ENCODE data around the gene ACAN.

The ACAN gene

GRCh38 chr15:88902221-88902835 lies 99.1 kb downstream of the ACAN start:
- no peak overlapping the region for H3K9ac ChIP-seq (ENCODE audit: low read depth, low read length)
- H3K4me1 ChIP-seq (ENCODE audit: control insufficient read depth, insufficient read depth, low read length), result peaks cover 14% of the 10 kb centered on the region
- H3K27me3 ChIP-seq (ENCODE audit: control insufficient read depth, insufficient read depth, low read length), result no peaks in the 10 kb centered on the region
- peaks cover 86% of the 10 kb centered on the region for H3K36me3 ChIP-seq (ENCODE audit: control insufficient read depth, insufficient read depth, low read length)
- no peak overlapping the region for H3K27ac ChIP-seq (ENCODE audit: low read depth, low read length)
- H3K4me3 ChIP-seq (ENCODE audit: low read depth, low read length), result no peak overlapping the region
- no peaks in the 10 kb centered on the region for H3K9me3 ChIP-seq (ENCODE audit: control insufficient read depth, insufficient read depth, low read length)

- H3K36me3 ChIP-seq (ENCODE audit: control insufficient read depth, insufficient read depth, low read length), result peaks cover 91% of the 10 kb centered on the region
- H3K9me3 ChIP-seq (ENCODE audit: control insufficient read depth, insufficient read depth, low read length), result no peaks in the 10 kb centered on the region
- H3K27ac ChIP-seq (ENCODE audit: low read depth, low read length), result no peak overlapping the region
- no peak overlapping the region for H3K4me3 ChIP-seq (ENCODE audit: low read depth, low read length)
- H3K4me1 ChIP-seq (ENCODE audit: control insufficient read depth, insufficient read depth, low read length), result peaks cover 10% of the 10 kb centered on the region
- no peaks in the 10 kb centered on the region for H3K27me3 ChIP-seq (ENCODE audit: control insufficient read depth, insufficient read depth, low read length)
- no peak overlapping the region for H3K9ac ChIP-seq (ENCODE audit: low read depth, low read length)
These were observed 99.6 kb downstream of the ACAN start for GRCh38 chr15:88902846-88903245.

GRCh38 chr15:88904257-88904623 lies 101.0 kb downstream of the ACAN start:
- Histone ChIP-seq H3K27ac (ENCODE audit: low read depth, low read length) (no peak overlapping the region), H3K4me3 (ENCODE audit: low read depth, low read length) (no peak overlapping the region), H3K9ac (ENCODE audit: low read depth, low read length) (no peak overlapping the region), H3K4me1 (ENCODE audit: control insufficient read depth, insufficient read depth, low read length) (peaks cover 9% of the 10 kb centered on the region), H3K9me3 (ENCODE audit: control insufficient read depth, insufficient read depth, low read length) (no peaks in the 10 kb centered on the region), H3K36me3 (ENCODE audit: control insufficient read depth, insufficient read depth, low read length) (peaks cover 100% of the 10 kb centered on the region), H3K27me3 (ENCODE audit: control insufficient read depth, insufficient read depth, low read length) (no peaks in the 10 kb centered on the region)

- Histone ChIP-seq H3K4me1 (ENCODE audit: control insufficient read depth, insufficient read depth, low read length) (peaks cover 10% of the 10 kb centered on the region), H3K36me3 (ENCODE audit: control insufficient read depth, insufficient read depth, low read length) (peaks cover 100% of the 10 kb centered on the region), H3K4me3 (ENCODE audit: low read depth, low read length) (no peak overlapping the region), H3K27me3 (ENCODE audit: control insufficient read depth, insufficient read depth, low read length) (no peaks in the 10 kb centered on the region), H3K9me3 (ENCODE audit: control insufficient read depth, insufficient read depth, low read length) (no peaks in the 10 kb centered on the region), H3K27ac (ENCODE audit: low read depth, low read length) (no peak overlapping the region), H3K9ac (ENCODE audit: low read depth, low read length) (no peak overlapping the region)
These were observed 101.5 kb downstream of the ACAN start for GRCh38 chr15:88904624-88905327.

- H3K27me3 ChIP-seq (ENCODE audit: control insufficient read depth, insufficient read depth, low read length), result no peaks in the 10 kb centered on the region
- peaks cover 100% of the 10 kb centered on the region for H3K36me3 ChIP-seq (ENCODE audit: control insufficient read depth, insufficient read depth, low read length)
- no peak overlapping the region for H3K27ac ChIP-seq (ENCODE audit: low read depth, low read length)
- no peak overlapping the region for H3K9ac ChIP-seq (ENCODE audit: low read depth, low read length)
- no peaks in the 10 kb centered on the region for H3K9me3 ChIP-seq (ENCODE audit: control insufficient read depth, insufficient read depth, low read length)
- peaks cover 11% of the 10 kb centered on the region for H3K4me1 ChIP-seq (ENCODE audit: control insufficient read depth, insufficient read depth, low read length)
- no peak overlapping the region for H3K4me3 ChIP-seq (ENCODE audit: low read depth, low read length)
These were observed 102.3 kb downstream of the ACAN start for GRCh38 chr15:88905576-88905975.

GRCh38 chr15:88906130-88906529 lies 102.9 kb downstream of the ACAN start:
- Histone ChIP-seq H3K4me3 (ENCODE audit: low read depth, low read length) (no peak overlapping the region), H3K4me1 (ENCODE audit: control insufficient read depth, insufficient read depth, low read length) (peaks cover 17% of the 10 kb centered on the region), H3K9ac (ENCODE audit: low read depth, low read length) (no peak overlapping the region), H3K27me3 (ENCODE audit: control insufficient read depth, insufficient read depth, low read length) (no peaks in the 10 kb centered on the region), H3K36me3 (ENCODE audit: control insufficient read depth, insufficient read depth, low read length) (peaks cover 100% of the 10 kb centered on the region), H3K27ac (ENCODE audit: low read depth, low read length) (no peak overlapping the region), H3K9me3 (ENCODE audit: control insufficient read depth, insufficient read depth, low read length) (no peaks in the 10 kb centered on the region)

GRCh38 chr15:88906551-88906950 lies 103.3 kb downstream of the ACAN start:
- no peaks in the 10 kb centered on the region for H3K27me3 ChIP-seq (ENCODE audit: control insufficient read depth, insufficient read depth, low read length)
- no peak overlapping the region for H3K4me3 ChIP-seq (ENCODE audit: low read depth, low read length)
- H3K4me1 ChIP-seq (ENCODE audit: control insufficient read depth, insufficient read depth, low read length), result peaks cover 18% of the 10 kb centered on the region
- H3K9ac ChIP-seq (ENCODE audit: low read depth, low read length), result no peak overlapping the region
- no peak overlapping the region for H3K27ac ChIP-seq (ENCODE audit: low read depth, low read length)
- no peaks in the 10 kb centered on the region for H3K9me3 ChIP-seq (ENCODE audit: control insufficient read depth, insufficient read depth, low read length)
- H3K36me3 ChIP-seq (ENCODE audit: control insufficient read depth, insufficient read depth, low read length), result peaks cover 97% of the 10 kb centered on the region

GRCh38 chr15:88907111-88907510 lies 103.9 kb downstream of the ACAN start:
- Histone ChIP-seq H3K36me3 (ENCODE audit: control insufficient read depth, insufficient read depth, low read length) (peaks cover 91% of the 10 kb centered on the region), H3K9me3 (ENCODE audit: control insufficient read depth, insufficient read depth, low read length) (no peaks in the 10 kb centered on the region), H3K4me3 (ENCODE audit: low read depth, low read length) (no peak overlapping the region), H3K27me3 (ENCODE audit: control insufficient read depth, insufficient read depth, low read length) (no peaks in the 10 kb centered on the region), H3K27ac (ENCODE audit: low read depth, low read length) (no peak overlapping the region), H3K9ac (ENCODE audit: low read depth, low read length) (no peak overlapping the region), H3K4me1 (ENCODE audit: control insufficient read depth, insufficient read depth, low read length) (peaks cover 18% of the 10 kb centered on the region)

GRCh38 chr15:88908123-88908522 lies 104.9 kb downstream of the ACAN start:
- H3K36me3 ChIP-seq (ENCODE audit: control insufficient read depth, insufficient read depth, low read length), result peaks cover 81% of the 10 kb centered on the region
- H3K27ac ChIP-seq (ENCODE audit: low read depth, low read length), result no peak overlapping the region
- peaks cover 18% of the 10 kb centered on the region for H3K4me1 ChIP-seq (ENCODE audit: control insufficient read depth, insufficient read depth, low read length)
- H3K9ac ChIP-seq (ENCODE audit: low read depth, low read length), result no peak overlapping the region
- H3K9me3 ChIP-seq (ENCODE audit: control insufficient read depth, insufficient read depth, low read length), result no peaks in the 10 kb centered on the region
- no peak overlapping the region for H3K4me3 ChIP-seq (ENCODE audit: low read depth, low read length)
- no peaks in the 10 kb centered on the region for H3K27me3 ChIP-seq (ENCODE audit: control insufficient read depth, insufficient read depth, low read length)

- no peaks in the 10 kb centered on the region for H3K9me3 ChIP-seq (ENCODE audit: control insufficient read depth, insufficient read depth, low read length)
- no peak overlapping the region for H3K9ac ChIP-seq (ENCODE audit: low read depth, low read length)
- H3K27me3 ChIP-seq (ENCODE audit: control insufficient read depth, insufficient read depth, low read length), result no peaks in the 10 kb centered on the region
- peaks cover 73% of the 10 kb centered on the region for H3K36me3 ChIP-seq (ENCODE audit: control insufficient read depth, insufficient read depth, low read length)
- H3K4me1 ChIP-seq (ENCODE audit: control insufficient read depth, insufficient read depth, low read length), result peaks cover 23% of the 10 kb centered on the region
- H3K4me3 ChIP-seq (ENCODE audit: low read depth, low read length), result 0 out of 2 replicates have a peak overlapping the region, but pooled peaks have one; percentile 4
- H3K27ac ChIP-seq (ENCODE audit: low read depth, low read length), result no peak overlapping the region
These were observed 105.7 kb downstream of the ACAN start for GRCh38 chr15:88908697-88909621.

All from HUES48 (cell line).